WTC11 (cell line): Measurements from ENCODE around the gene HTR6. TPM values are rescaled to one million over a fixed set of nuclear protein-coding genes. Genes with fewer than 3 reads are reported as not detected.

Source experiments
- ATAC-seq: fragments of 200-7000 bp; cut with Tn5 transposase; 2 replicates; pipeline ENCODE4 v1.10.0; 2021; ENCODE audit warnings: mild to moderate bottlenecking, moderate library complexity
- CTCF ChIA-PET: fragments of 300-600 bp; sonication (Branson Sonifier 250); formaldehyde crosslinking; loops from one replicate; lab custom pipeline; 2021; ENCODE audit warnings: antibody characterized with exemption; lab: Charles Lee
- POLR2A ChIA-PET: fragments of 350-600 bp; sonication (Branson Sonifier 250); formaldehyde crosslinking; loops from one replicate; lab custom pipeline; 2021; ENCODE audit warnings: antibody characterized with exemption; lab: Charles Lee
- DNase-seq: peaks from one replicate; pipeline ENCODE4 v3.0.0; 2021; ENCODE audit warnings: low spot score
- H3K27ac Mint-ChIP-seq: 2 replicates; pipeline ENCODE4 v1.8.0; 2021; ENCODE audit warnings: mixed read lengths
- H3K27me3 Mint-ChIP-seq: 2 replicates; pipeline ENCODE4 v1.8.0; 2021; ENCODE audit warnings: low read depth, mild to moderate bottlenecking, moderate library complexity, mixed read lengths
- H3K36me3 Mint-ChIP-seq: 2 replicates; pipeline ENCODE4 v1.8.0; 2021; ENCODE audit warnings: mixed read lengths
- H3K4me1 Mint-ChIP-seq: 2 replicates; pipeline ENCODE4 v1.8.0; 2022; ENCODE audit warnings: mixed read lengths
- H3K4me3 Mint-ChIP-seq: 2 replicates; pipeline ENCODE4 v1.8.0; 2021; ENCODE audit warnings: mild to moderate bottlenecking, moderate library complexity, mixed read lengths
- H3K9me3 Mint-ChIP-seq: 2 replicates; pipeline ENCODE4 v1.8.0; 2021; ENCODE audit warnings: mixed read lengths
- ETV6 ChIP-seq: sonication (generic); formaldehyde crosslinking; IDR thresholded peaks from 2 replicates; pipeline ENCODE4 v1.8.1; 2022; ENCODE audit warnings: mild to moderate bottlenecking, missing genetic modification reagents
- FOXK1 ChIP-seq: sonication (generic); formaldehyde crosslinking; IDR thresholded peaks from 2 replicates; pipeline ENCODE4 v1.8.0; 2022; ENCODE audit warnings: mild to moderate bottlenecking, moderate library complexity, missing genetic modification reagents
- FOXP1 ChIP-seq: sonication (generic); formaldehyde crosslinking; IDR thresholded peaks from 2 replicates; pipeline ENCODE4 v1.8.0; 2022; ENCODE audit warnings: missing genetic modification reagents, mild to moderate bottlenecking, moderate library complexity, borderline replicate concordance
- NFE2L1 ChIP-seq: sonication (generic); formaldehyde crosslinking; IDR thresholded peaks from 2 replicates; pipeline ENCODE4 v1.8.1; 2023; ENCODE audit warnings: missing genetic modification reagents
- NR2C2 ChIP-seq: sonication (generic); formaldehyde crosslinking; IDR thresholded peaks from 2 replicates; pipeline ENCODE4 v1.8.0; 2022; ENCODE audit warnings: mild to moderate bottlenecking, missing genetic modification reagents
- SP1 ChIP-seq: sonication (generic); formaldehyde crosslinking; conservative IDR thresholded peaks from 2 replicates; pipeline ENCODE4 v1.8.1; 2022; ENCODE audit warnings: missing genetic modification reagents
- TCF7 ChIP-seq: sonication (generic); formaldehyde crosslinking; IDR thresholded peaks from 2 replicates; pipeline ENCODE4 v1.8.0; 2022; ENCODE audit warnings: mild to moderate bottlenecking, low read depth, missing genetic modification reagents, moderate library complexity
- TEAD1 ChIP-seq: sonication (generic); formaldehyde crosslinking; IDR thresholded peaks from 2 replicates; pipeline ENCODE4 v1.8.0; 2022; ENCODE audit warnings: mild to moderate bottlenecking, missing genetic modification reagents
- TEAD4 ChIP-seq: sonication (generic); formaldehyde crosslinking; IDR thresholded peaks from 2 replicates; pipeline ENCODE4 v1.8.0; 2022; ENCODE audit warnings: mild to moderate bottlenecking, missing genetic modification reagents
- ZNF317 ChIP-seq: sonication (generic); formaldehyde crosslinking; IDR thresholded peaks from 2 replicates; pipeline ENCODE4 v1.8.1; 2023; ENCODE audit warnings: low read depth, mild to moderate bottlenecking, moderate library complexity, missing genetic modification reagents, borderline replicate concordance
- ZNF396 ChIP-seq: fragments of 250-450 bp; sonication (Bioruptor Pico); IDR thresholded peaks from 2 replicates; pipeline ENCODE4 v1.8.0; 2021; ENCODE audit warnings: mild to moderate bottlenecking, moderate library complexity, borderline replicate concordance
- total RNA-seq: library from RNA; stranded (reverse); gene quantifications from 3 replicates; pipeline ENCODE4 v1.2.3, GENCODE V29; 2021
- TF ChIP-seq, protein P1 (sequence below): sonication (generic); formaldehyde crosslinking; IDR thresholded peaks from 2 replicates; pipeline ENCODE4 v1.8.0; 2023; ENCODE audit warnings: mild to moderate bottlenecking, missing genetic modification reagents
- TF ChIP-seq, protein P2 (sequence below): sonication (generic); formaldehyde crosslinking; IDR thresholded peaks from 2 replicates; pipeline ENCODE4 v1.8.1; 2023; ENCODE audit warnings: mild to moderate bottlenecking, missing genetic modification reagents, moderate library complexity
- TF ChIP-seq, protein P3 (sequence below): fragments of 250-450 bp; sonication (Bioruptor Pico); IDR thresholded peaks from 2 replicates; pipeline ENCODE4 v1.9.0; 2021; ENCODE audit warnings: mild to moderate bottlenecking, borderline replicate concordance
- TF ChIP-seq, protein P4 (sequence below): fragments of 250-450 bp; sonication (Bioruptor Pico); IDR thresholded peaks from 2 replicates; pipeline ENCODE4 v2.1.2; 2022; ENCODE audit warnings: mild to moderate bottlenecking, moderate library complexity
- TF ChIP-seq, protein P5 (sequence below): sonication (generic); formaldehyde crosslinking; IDR thresholded peaks from 2 replicates; pipeline ENCODE4 v1.8.0; 2022; ENCODE audit warnings: mild to moderate bottlenecking, missing genetic modification reagents
- TF ChIP-seq, protein P6 (sequence below): fragments of 250-450 bp; sonication (Bioruptor Pico); IDR thresholded peaks from 2 replicates; pipeline ENCODE4 v1.9.0; 2021; ENCODE audit warnings: mild to moderate bottlenecking
- TF ChIP-seq, protein P7 (sequence below): sonication (generic); formaldehyde crosslinking; IDR thresholded peaks from 2 replicates; pipeline ENCODE4 v1.8.0; 2022; ENCODE audit warnings: mild to moderate bottlenecking, missing genetic modification reagents
- TF ChIP-seq, protein P8 (sequence below): sonication (generic); formaldehyde crosslinking; IDR thresholded peaks from 2 replicates; pipeline ENCODE4 v1.8.1; 2022; ENCODE audit warnings: mild to moderate bottlenecking, moderate library complexity, missing genetic modification reagents
- TF ChIP-seq, protein P9 (sequence below): sonication (generic); formaldehyde crosslinking; IDR thresholded peaks from 2 replicates; pipeline ENCODE4 v1.8.0; 2022; ENCODE audit warnings: mild to moderate bottlenecking, missing genetic modification reagents

HTR6 gene
- total RNA-seq, 1 experiment from 2014 or later: 0.90 TPM

DNA sequence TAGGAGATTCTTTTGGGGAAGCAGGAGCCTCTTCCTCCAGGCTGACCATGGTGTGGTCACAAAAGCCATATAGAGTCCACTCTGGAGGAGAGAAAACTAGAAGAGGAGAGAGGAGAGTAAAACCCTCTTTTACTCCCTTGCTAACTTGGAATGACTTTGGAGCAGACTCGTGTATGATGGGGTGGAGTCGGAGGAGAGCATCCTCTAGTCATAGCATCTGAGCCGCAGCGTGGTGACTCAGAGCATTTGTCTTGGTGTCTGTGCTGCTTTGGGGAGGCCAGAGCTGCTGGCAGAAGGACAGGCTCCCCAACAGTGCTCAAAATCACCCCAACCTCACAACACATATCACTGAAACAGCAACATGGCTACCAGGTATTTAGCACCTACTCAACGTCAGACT, 11.1 kb downstream of the HTR6 start (continued):
- TF ChIP-seq, protein P1, sequence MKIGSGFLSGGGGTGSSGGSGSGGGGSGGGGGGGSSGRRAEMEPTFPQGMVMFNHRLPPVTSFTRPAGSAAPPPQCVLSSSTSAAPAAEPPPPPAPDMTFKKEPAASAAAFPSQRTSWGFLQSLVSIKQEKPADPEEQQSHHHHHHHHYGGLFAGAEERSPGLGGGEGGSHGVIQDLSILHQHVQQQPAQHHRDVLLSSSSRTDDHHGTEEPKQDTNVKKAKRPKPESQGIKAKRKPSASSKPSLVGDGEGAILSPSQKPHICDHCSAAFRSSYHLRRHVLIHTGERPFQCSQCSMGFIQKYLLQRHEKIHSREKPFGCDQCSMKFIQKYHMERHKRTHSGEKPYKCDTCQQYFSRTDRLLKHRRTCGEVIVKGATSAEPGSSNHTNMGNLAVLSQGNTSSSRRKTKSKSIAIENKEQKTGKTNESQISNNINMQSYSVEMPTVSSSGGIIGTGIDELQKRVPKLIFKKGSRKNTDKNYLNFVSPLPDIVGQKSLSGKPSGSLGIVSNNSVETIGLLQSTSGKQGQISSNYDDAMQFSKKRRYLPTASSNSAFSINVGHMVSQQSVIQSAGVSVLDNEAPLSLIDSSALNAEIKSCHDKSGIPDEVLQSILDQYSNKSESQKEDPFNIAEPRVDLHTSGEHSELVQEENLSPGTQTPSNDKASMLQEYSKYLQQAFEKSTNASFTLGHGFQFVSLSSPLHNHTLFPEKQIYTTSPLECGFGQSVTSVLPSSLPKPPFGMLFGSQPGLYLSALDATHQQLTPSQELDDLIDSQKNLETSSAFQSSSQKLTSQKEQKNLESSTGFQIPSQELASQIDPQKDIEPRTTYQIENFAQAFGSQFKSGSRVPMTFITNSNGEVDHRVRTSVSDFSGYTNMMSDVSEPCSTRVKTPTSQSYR (CRISPR knock-in tag): no peak
- TF ChIP-seq, protein P2, sequence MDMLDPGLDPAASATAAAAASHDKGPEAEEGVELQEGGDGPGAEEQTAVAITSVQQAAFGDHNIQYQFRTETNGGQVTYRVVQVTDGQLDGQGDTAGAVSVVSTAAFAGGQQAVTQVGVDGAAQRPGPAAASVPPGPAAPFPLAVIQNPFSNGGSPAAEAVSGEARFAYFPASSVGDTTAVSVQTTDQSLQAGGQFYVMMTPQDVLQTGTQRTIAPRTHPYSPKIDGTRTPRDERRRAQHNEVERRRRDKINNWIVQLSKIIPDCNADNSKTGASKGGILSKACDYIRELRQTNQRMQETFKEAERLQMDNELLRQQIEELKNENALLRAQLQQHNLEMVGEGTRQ: no peak
- TF ChIP-seq TCF7 (CRISPR knock-in tag): no peak
- no peak for TF ChIP-seq NR2C2
- TF ChIP-seq, protein P3, sequence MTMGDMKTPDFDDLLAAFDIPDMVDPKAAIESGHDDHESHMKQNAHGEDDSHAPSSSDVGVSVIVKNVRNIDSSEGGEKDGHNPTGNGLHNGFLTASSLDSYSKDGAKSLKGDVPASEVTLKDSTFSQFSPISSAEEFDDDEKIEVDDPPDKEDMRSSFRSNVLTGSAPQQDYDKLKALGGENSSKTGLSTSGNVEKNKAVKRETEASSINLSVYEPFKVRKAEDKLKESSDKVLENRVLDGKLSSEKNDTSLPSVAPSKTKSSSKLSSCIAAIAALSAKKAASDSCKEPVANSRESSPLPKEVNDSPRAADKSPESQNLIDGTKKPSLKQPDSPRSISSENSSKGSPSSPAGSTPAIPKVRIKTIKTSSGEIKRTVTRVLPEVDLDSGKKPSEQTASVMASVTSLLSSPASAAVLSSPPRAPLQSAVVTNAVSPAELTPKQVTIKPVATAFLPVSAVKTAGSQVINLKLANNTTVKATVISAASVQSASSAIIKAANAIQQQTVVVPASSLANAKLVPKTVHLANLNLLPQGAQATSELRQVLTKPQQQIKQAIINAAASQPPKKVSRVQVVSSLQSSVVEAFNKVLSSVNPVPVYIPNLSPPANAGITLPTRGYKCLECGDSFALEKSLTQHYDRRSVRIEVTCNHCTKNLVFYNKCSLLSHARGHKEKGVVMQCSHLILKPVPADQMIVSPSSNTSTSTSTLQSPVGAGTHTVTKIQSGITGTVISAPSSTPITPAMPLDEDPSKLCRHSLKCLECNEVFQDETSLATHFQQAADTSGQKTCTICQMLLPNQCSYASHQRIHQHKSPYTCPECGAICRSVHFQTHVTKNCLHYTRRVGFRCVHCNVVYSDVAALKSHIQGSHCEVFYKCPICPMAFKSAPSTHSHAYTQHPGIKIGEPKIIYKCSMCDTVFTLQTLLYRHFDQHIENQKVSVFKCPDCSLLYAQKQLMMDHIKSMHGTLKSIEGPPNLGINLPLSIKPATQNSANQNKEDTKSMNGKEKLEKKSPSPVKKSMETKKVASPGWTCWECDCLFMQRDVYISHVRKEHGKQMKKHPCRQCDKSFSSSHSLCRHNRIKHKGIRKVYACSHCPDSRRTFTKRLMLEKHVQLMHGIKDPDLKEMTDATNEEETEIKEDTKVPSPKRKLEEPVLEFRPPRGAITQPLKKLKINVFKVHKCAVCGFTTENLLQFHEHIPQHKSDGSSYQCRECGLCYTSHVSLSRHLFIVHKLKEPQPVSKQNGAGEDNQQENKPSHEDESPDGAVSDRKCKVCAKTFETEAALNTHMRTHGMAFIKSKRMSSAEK (CRISPR knock-in tag): no peak
- TF ChIP-seq, protein P4, sequence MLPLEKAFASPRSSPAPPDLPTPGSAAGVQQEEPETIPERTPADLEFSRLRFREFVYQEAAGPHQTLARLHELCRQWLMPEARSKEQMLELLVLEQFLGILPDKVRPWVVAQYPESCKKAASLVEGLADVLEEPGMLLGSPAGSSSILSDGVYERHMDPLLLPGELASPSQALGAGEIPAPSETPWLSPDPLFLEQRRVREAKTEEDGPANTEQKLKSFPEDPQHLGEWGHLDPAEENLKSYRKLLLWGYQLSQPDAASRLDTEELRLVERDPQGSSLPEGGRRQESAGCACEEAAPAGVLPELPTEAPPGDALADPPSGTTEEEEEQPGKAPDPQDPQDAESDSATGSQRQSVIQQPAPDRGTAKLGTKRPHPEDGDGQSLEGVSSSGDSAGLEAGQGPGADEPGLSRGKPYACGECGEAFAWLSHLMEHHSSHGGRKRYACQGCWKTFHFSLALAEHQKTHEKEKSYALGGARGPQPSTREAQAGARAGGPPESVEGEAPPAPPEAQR: no peak
- no peak for TF ChIP-seq ZNF317 (CRISPR knock-in tag)
- no peak for TF ChIP-seq FOXP1 (CRISPR knock-in tag)

DNA sequence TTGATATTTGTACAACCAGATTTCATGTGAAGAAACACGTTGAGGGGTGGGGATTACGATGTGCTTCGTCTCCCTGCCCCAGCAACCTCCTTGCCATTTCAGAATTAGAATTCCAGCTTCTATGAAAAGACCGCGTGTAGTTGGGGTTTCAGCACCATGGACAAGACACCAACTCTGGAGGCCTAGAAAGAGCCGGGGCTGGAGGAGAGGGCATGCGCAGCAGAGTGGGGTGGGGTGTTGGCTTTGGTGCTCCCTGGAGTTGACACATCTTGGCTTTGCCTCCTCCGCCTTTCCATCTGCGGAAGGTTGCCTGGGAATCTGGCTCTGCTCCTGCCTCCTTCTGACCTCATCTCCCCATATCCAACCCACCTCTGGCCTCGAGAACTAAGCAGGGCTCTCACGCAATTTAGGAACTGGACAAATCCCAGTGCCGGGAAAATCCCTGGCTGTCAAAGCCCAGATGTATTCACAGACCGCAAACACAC, 11.8 kb downstream of the HTR6 start:
- peak; percentile 81 for DNase-seq
- Mint-ChIP-seq H3K36me3 (no peaks in the 10 kb centered on the region), H3K4me1 (no peaks in the 10 kb centered on the region), H3K27ac (no peak overlapping the region), H3K27me3 (peaks cover 22% of the 10 kb centered on the region), H3K9me3 (no peaks in the 10 kb centered on the region), H3K4me3 (no peak overlapping the region)
- ChIA-PET POLR2A (no interaction called here), CTCF (interaction anchor here (1.0 to 5.1 kb wide), 5 partner anchors 10 to 205 kb away, joined by 3 to 37 read pairs (median 4); partner anchors contain the start of gene OTUD3)
- peak; percentile 93 for ATAC-seq
- TF ChIP-seq, protein P5, sequence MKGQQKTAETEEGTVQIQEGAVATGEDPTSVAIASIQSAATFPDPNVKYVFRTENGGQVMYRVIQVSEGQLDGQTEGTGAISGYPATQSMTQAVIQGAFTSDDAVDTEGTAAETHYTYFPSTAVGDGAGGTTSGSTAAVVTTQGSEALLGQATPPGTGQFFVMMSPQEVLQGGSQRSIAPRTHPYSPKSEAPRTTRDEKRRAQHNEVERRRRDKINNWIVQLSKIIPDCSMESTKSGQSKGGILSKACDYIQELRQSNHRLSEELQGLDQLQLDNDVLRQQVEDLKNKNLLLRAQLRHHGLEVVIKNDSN: peak; percentile 45; the same call in 1 of the 2 replicates
- TF ChIP-seq TEAD1 (CRISPR knock-in tag): peak; percentile 76; the same call in 1 of the 2 replicates
- peak; percentile 56; the same call in 1 of the 2 replicates for TF ChIP-seq FOXK1 (CRISPR knock-in tag)
- TF ChIP-seq TEAD4 (CRISPR knock-in tag): peak; percentile 77; the same call in 1 of the 2 replicates
- TF ChIP-seq NFE2L1 (CRISPR knock-in tag): peak; percentile 14; the same call in 1 of the 2 replicates
- TF ChIP-seq, protein P6, sequence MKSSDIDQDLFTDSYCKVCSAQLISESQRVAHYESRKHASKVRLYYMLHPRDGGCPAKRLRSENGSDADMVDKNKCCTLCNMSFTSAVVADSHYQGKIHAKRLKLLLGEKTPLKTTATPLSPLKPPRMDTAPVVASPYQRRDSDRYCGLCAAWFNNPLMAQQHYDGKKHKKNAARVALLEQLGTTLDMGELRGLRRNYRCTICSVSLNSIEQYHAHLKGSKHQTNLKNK (CRISPR knock-in tag): no peak
- TF ChIP-seq, protein P7, sequence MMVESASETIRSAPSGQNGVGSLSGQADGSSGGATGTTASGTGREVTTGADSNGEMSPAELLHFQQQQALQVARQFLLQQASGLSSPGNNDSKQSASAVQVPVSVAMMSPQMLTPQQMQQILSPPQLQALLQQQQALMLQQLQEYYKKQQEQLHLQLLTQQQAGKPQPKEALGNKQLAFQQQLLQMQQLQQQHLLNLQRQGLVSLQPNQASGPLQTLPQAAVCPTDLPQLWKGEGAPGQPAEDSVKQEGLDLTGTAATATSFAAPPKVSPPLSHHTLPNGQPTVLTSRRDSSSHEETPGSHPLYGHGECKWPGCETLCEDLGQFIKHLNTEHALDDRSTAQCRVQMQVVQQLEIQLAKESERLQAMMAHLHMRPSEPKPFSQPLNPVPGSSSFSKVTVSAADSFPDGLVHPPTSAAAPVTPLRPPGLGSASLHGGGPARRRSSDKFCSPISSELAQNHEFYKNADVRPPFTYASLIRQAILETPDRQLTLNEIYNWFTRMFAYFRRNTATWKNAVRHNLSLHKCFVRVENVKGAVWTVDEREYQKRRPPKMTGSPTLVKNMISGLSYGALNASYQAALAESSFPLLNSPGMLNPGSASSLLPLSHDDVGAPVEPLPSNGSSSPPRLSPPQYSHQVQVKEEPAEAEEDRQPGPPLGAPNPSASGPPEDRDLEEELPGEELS (CRISPR knock-in tag): peak; percentile 65; the same call in 1 of the 2 replicates
- TF ChIP-seq ZNF396: no peak
- TF ChIP-seq, protein P8, sequence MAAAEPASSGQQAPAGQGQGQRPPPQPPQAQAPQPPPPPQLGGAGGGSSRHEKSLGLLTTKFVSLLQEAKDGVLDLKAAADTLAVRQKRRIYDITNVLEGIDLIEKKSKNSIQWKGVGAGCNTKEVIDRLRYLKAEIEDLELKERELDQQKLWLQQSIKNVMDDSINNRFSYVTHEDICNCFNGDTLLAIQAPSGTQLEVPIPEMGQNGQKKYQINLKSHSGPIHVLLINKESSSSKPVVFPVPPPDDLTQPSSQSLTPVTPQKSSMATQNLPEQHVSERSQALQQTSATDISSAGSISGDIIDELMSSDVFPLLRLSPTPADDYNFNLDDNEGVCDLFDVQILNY (CRISPR knock-in tag): peak; percentile 34; the same call in 1 of the 2 replicates
- 0 out of 2 replicates have a peak, but pooled peaks have one; percentile 49 for TF ChIP-seq ETV6 (CRISPR knock-in tag)
- TF ChIP-seq SP1 (CRISPR knock-in tag): 0 out of 2 replicates have a peak, but pooled peaks have one; percentile 21
- TF ChIP-seq, protein P9, sequence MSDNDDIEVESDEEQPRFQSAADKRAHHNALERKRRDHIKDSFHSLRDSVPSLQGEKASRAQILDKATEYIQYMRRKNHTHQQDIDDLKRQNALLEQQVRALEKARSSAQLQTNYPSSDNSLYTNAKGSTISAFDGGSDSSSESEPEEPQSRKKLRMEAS: peak; percentile 56
